HG02610 (cell line): Measurements from ENCODE around the gene LIPH.
"Not testable (repeated sequence)": the region's sequence is repeated elsewhere in the genome, so short reads cannot be mapped to it uniquely, and the experiment has no call there.

Experiments
- ATAC-seq: cut with Tn5 transposase; IDR thresholded peaks from one replicate; pipeline ENCODE4 v1.9.1; 2021; ENCODE audit warnings: mild to moderate bottlenecking, moderate library complexity; ENCODE audit not compliant: unreplicated experiment

Gene LIPH

GRCh38 chr3:185490241-185490640 is 62.1 kb downstream of the LIPH start:
- ATAC-seq, result no peak

GRCh38 chr3:185489462-185489861 is 62.9 kb downstream of the LIPH start:
- no peak for ATAC-seq

- ATAC-seq, result no peak
These were observed 63.9 kb downstream of the LIPH start for GRCh38 chr3:185488465-185488864.

GRCh38 chr3:185486394-185486793 is 66.0 kb downstream of the LIPH start:
- ATAC-seq, result no peak

GRCh38 chr3:185484296-185484695 is 68.1 kb downstream of the LIPH start:
- no peak for ATAC-seq

GRCh38 chr3:185479373-185479945 is 72.9 kb downstream of the LIPH start:
- ATAC-seq, result no peak

GRCh38 chr3:185477316-185477715 is 75.1 kb downstream of the LIPH start:
- no peak for ATAC-seq

- not testable (repeated sequence) for ATAC-seq
These were observed 77.5 kb downstream of the LIPH start for GRCh38 chr3:185474922-185475321.

GRCh38 chr3:185473290-185473815 is 79.0 kb downstream of the LIPH start:
- ATAC-seq, result no peak

- no peak for ATAC-seq
These were observed 82.1 kb downstream of the LIPH start for GRCh38 chr3:185470323-185470722.

- ATAC-seq, result no peak
These were observed 82.8 kb downstream of the LIPH start for GRCh38 chr3:185469542-185469941.

- not testable (repeated sequence) for ATAC-seq
These were observed 86.3 kb downstream of the LIPH start for GRCh38 chr3:185466123-185466522.

GRCh38 chr3:185465471-185465870 is 86.9 kb downstream of the LIPH start:
- no peak for ATAC-seq

- ATAC-seq, result no peak
These were observed 91.6 kb downstream of the LIPH start for GRCh38 chr3:185460719-185461350.

GRCh38 chr3:185460309-185460708 is 92.1 kb downstream of the LIPH start:
- ATAC-seq, result no peak

GRCh38 chr3:185457376-185457775 is 95.0 kb downstream of the LIPH start:
- no peak for ATAC-seq
